ENCODE measurements around the gene TMEM182. TPM values are rescaled to one million over a fixed set of nuclear protein-coding genes. Genes with fewer than 3 reads are reported as not detected.

The TMEM182 gene
- total RNA-seq, 1 experiment from 2014 or later: 3.2 TPM

DNA sequence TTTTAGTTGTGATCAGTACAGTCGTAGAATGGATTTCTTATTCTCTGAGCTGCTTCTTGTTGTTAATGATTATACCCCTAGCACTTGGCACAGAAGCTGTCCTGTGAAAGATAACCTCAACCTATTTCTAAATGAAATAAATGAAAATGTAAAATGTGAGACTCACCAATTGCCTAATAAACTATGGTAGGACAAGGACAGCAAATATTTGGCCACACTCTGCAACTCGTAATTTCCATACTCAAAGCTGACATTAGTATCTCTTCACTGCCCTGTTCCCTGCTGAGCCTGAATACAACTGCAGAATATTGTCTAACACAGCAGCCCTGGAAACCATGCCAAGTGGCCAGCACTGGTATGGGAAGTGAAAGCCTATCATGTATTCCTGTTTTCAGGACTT is 34.5 kb downstream of the TMEM182 start:
- CTCF ChIA-PET: no interaction called here
- BruUV-seq (replicated peaks): no TSS peak

DNA sequence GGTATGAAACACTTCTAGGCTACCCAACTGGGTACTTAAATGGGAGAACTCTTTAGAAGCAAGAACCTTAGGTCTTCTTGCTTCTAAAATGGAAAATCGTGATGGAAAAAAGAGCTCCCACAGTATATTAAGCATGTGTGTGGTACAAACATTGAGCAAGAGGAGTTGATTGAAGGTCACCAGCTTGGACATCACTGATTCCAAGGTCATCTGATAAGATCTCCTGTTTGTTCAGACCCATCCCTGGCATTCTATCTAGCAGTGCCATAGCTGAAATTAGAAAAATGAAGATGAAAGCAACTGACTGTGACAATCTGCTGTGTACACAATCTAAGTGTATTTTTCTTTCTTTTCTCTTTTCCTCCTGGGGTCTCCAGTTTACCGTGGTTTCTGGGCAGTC is 35.7 kb downstream of the TMEM182 start:
- Histone ChIP-seq H3K27ac (ENCODE audit: low read depth, low read length, poor library complexity, severe bottlenecking) (no peak overlapping the region), H3K4me1 (ENCODE audit: insufficient read depth, low read length, poor library complexity, severe bottlenecking) (no peaks in the 10 kb centered on the region), H3K27me3 (replicated peaks; ENCODE audit: insufficient read depth, low read depth, low read length, poor library complexity) (no peaks in the 10 kb centered on the region), H3K4me3 (ENCODE audit: low read depth, low read length, poor library complexity, severe bottlenecking) (no peak overlapping the region), H3K9me3 (ENCODE audit: low read depth, low read length, poor library complexity, severe bottlenecking) (peaks cover 23% of the 10 kb centered on the region), H3K36me3 (ENCODE audit: insufficient read depth, low read length, poor library complexity, severe bottlenecking) (no peaks in the 10 kb centered on the region)
- no peak for TF ChIP-seq EZH2 (IDR thresholded peaks at IDR 0.05; ENCODE audit: borderline replicate concordance, low read depth, low read length, poor library complexity, severe bottlenecking)
- TF ChIP-seq, protein P1, sequence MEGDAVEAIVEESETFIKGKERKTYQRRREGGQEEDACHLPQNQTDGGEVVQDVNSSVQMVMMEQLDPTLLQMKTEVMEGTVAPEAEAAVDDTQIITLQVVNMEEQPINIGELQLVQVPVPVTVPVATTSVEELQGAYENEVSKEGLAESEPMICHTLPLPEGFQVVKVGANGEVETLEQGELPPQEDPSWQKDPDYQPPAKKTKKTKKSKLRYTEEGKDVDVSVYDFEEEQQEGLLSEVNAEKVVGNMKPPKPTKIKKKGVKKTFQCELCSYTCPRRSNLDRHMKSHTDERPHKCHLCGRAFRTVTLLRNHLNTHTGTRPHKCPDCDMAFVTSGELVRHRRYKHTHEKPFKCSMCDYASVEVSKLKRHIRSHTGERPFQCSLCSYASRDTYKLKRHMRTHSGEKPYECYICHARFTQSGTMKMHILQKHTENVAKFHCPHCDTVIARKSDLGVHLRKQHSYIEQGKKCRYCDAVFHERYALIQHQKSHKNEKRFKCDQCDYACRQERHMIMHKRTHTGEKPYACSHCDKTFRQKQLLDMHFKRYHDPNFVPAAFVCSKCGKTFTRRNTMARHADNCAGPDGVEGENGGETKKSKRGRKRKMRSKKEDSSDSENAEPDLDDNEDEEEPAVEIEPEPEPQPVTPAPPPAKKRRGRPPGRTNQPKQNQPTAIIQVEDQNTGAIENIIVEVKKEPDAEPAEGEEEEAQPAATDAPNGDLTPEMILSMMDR (conservative IDR thresholded peaks at IDR 0.05; ENCODE audit: low read depth, low read length): no peak
- intact Hi-C loops (cut with micrococcal nuclease; ENCODE audit: unreplicated experiment): no loop called here
- no peak for DNase-seq (ENCODE audit: low spot score)
- ChIA-PET POLR2A (ENCODE audit: low non-redundant PET) (no interaction called here), CTCF (no interaction called here)
- no TSS peak for BruUV-seq (replicated peaks)

More for the DNA sequence above, 34.5 kb downstream of the TMEM182 start:
- Histone ChIP-seq H3K4me1 (ENCODE audit: insufficient read depth, low read length, poor library complexity, severe bottlenecking) (no peaks in the 10 kb centered on the region), H3K27me3 (replicated peaks; ENCODE audit: insufficient read depth, low read depth, low read length, poor library complexity) (no peaks in the 10 kb centered on the region), H3K9me3 (ENCODE audit: low read depth, low read length, poor library complexity, severe bottlenecking) (peaks cover 15% of the 10 kb centered on the region), H3K4me3 (ENCODE audit: low read depth, low read length, poor library complexity, severe bottlenecking) (no peak overlapping the region), H3K36me3 (ENCODE audit: insufficient read depth, low read length, poor library complexity, severe bottlenecking) (no peaks in the 10 kb centered on the region), H3K27ac (ENCODE audit: low read depth, low read length, poor library complexity, severe bottlenecking) (no peak overlapping the region)
- POLR2A ChIA-PET (ENCODE audit: low non-redundant PET): no interaction called here
- DNase-seq (ENCODE audit: low spot score): no peak
- intact Hi-C loops (cut with micrococcal nuclease; ENCODE audit: unreplicated experiment): no loop called here
- TF ChIP-seq, protein P1 (conservative IDR thresholded peaks at IDR 0.05; ENCODE audit: low read depth, low read length): no peak
- TF ChIP-seq EZH2 (IDR thresholded peaks at IDR 0.05; ENCODE audit: borderline replicate concordance, low read depth, low read length, poor library complexity, severe bottlenecking): no peak

DNA sequence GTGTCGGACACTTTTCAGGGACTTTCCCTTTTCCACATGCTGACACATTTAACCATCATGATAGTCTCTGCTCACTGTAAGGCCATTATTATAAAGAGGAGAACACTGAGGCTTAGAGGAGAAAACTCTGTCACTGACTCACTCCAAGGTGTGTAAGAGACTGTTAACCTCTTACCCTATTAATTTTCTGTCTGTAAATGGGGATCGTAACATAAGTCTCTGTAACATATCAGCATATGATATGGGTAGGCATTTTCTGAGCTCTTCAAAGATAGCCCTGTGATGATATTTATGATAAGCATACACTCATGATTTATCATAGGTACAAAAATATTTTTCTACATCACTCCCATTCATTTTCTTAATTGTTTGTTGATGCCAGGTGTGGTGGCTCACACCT is 36.4 kb downstream of the TMEM182 start:
- Histone ChIP-seq H3K36me3 (ENCODE audit: insufficient read depth, low read length, poor library complexity, severe bottlenecking) (no peaks in the 10 kb centered on the region), H3K27ac (ENCODE audit: low read depth, low read length, poor library complexity, severe bottlenecking) (no peak overlapping the region), H3K27me3 (replicated peaks; ENCODE audit: insufficient read depth, low read depth, low read length, poor library complexity) (no peaks in the 10 kb centered on the region), H3K4me1 (ENCODE audit: insufficient read depth, low read length, poor library complexity, severe bottlenecking) (no peaks in the 10 kb centered on the region), H3K9me3 (ENCODE audit: low read depth, low read length, poor library complexity, severe bottlenecking) (peaks cover 23% of the 10 kb centered on the region), H3K4me3 (ENCODE audit: low read depth, low read length, poor library complexity, severe bottlenecking) (no peak overlapping the region)
- POLR2A ChIA-PET (ENCODE audit: low non-redundant PET): no interaction called here
- intact Hi-C loops (cut with micrococcal nuclease; ENCODE audit: unreplicated experiment): no loop called here
- CTCF ChIA-PET: no interaction called here
- TF ChIP-seq, protein P1 (conservative IDR thresholded peaks at IDR 0.05; ENCODE audit: low read depth, low read length): no peak
- TF ChIP-seq EZH2 (IDR thresholded peaks at IDR 0.05; ENCODE audit: borderline replicate concordance, low read depth, low read length, poor library complexity, severe bottlenecking): no peak
- BruUV-seq (replicated peaks): no TSS peak
- no peak for DNase-seq (ENCODE audit: low spot score)

Data from A673 (cell line).